ENCODE measurements around the gene EXOC4.
A peak's percentile ranks its signal among the peaks of the same experiment; 100 is the strongest.

The EXOC4 gene

GRCh38 chr7:134016223-134016941, 763.5 kb downstream of the EXOC4 start:
- DNase-seq = no peak

- DNase-seq = no peak
These were observed 764.0 kb downstream of the EXOC4 start for GRCh38 chr7:134016942-134017303.

DNA sequence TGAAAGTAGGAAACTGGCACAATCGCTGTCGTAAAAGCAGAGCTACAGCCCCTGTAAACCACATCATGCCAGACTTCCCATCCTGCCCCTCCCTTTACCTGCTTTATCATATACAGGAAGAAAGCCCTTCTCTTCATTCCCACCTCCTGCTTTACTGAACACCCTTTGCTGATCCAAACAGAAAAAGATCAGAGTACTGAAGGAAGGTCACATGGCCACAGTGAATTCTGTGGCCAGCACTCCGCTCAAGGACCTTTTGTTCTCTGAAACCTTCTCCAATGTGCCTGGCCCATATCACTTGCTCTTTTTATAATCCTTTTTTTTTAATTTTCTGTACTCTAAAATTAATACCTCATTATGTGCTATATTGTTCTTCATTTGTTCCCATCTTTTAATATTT, 765.4 kb downstream of the EXOC4 start:
- peak; percentile 73 for DNase-seq

DNA sequence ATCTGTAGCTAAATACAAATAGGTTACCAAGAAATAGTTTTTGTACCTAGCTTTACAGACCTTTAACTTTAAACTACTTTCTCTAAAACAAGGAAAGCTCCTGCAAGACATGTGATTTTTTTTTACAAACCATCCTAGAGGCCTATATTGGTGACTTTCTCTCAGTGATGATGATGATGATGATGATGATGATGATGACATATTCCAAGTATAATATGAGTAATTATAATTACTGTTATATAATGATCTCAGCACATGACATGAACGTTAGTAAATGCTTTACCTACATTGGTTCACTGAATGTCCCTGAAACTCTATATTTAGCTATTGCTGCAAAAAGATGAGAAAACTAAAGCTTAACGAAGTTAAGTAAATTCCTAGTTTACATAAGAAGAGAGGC, 766.4 kb downstream of the EXOC4 start:
- DNase-seq = no peak

GRCh38 chr7:134021836-134022235, 769.0 kb downstream of the EXOC4 start:
- no peak for DNase-seq

GRCh38 chr7:134022286-134022911, 769.5 kb downstream of the EXOC4 start:
- peak; percentile 12 for DNase-seq

GRCh38 chr7:134024739-134025138, 771.9 kb downstream of the EXOC4 start:
- peak; percentile 15 for DNase-seq

GRCh38 chr7:134028853-134029252, 776.0 kb downstream of the EXOC4 start:
- no peak for DNase-seq

DNA sequence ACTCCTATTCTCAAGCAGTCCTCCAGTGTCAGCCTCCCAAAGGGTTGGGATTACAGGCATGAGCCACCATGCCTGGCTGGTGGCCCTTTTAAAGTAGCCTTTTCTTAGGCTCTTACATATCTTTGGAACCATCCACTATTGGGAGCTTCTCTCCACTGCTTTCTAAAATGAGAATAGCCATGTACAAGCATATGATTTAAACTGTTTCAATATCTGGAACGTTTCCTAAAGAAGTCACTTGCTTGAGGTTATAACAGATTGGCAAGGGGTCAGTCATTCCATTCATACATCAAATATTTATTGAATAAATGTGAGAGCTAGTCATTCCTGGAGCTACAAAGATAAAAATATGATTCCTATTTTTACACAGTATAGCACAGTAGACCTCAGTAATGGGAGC, 776.9 kb downstream of the EXOC4 start:
- no peak for DNase-seq

DNA sequence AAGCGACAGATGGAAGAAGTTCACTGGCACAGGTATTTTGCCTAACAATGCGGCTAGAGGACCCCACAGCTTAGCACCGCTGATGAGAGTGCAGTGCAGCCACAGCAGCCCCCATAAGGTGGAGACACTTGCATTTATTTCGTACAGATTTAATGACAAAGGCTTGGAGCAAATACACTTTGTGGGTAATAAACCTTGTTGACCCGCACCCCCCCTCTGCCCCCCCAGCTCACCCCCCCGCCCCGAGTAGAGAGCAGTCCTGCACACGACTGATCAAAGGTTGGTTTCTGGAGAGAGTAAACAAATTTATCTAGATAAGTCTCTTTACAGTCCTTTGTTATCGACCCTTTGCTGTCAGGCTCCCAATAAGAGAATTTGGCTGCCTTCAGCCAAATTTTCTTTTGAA, 777.6 kb downstream of the EXOC4 start:
- no peak for DNase-seq

DNA sequence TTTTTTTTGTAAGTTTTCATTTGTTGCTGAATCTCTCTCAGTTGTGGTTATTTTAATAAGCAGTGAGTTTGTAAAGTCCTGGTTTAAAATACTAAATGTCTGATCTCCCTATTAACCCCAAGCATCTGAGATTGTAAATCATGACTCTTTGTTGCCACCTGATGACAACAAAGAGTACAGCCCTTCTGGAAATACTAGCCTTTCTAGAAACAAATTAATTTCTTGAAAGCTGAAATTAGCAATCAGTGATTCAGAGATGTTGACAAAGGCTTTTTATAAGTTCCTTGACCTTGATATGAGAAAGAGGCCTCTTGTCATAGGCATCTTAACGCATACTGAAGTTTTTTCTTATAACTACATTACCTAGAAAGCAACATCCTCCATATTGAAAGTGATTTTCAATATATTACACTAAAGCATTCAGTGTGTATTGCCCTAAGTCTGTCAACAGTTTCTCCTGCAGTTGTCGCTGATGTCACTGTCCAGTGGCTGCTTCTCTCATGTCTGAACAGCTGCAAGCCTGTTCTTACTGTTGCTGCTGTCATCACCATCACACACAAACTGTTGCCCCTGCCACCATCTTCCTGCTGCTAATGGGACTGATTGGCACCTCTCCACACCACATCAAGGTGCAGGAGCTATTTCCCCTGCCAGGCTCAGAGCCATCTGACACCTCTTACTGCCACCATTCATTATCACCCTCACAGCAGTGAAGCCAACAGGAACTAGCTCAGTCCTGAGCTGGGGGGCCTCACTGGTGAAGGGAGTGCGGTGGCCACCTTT, 779.1 kb downstream of the EXOC4 start:
- peak; percentile 94 for DNase-seq

GRCh38 chr7:134034652-134035051, 781.8 kb downstream of the EXOC4 start:
- peak; percentile 15 for DNase-seq

DNA sequence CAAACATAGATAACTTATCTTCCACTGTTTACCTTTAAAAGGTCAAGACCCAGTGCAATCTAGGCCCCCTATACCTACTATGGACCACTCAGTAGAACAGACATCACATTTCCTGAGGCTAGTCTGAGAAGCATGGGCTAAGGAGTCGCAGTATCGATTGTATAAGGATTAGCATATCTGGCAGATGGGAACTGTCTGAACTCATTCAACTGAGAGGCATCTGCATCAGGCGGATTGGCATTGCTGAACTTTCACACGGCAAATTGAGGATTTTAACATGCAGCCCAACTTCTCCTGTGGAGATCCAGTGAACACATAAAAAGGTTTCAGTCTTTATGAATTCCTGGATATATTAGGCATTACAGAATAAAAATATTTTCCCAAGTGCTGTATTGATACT, 785.1 kb downstream of the EXOC4 start:
- no peak for DNase-seq

- no peak for DNase-seq
These were observed 788.1 kb downstream of the EXOC4 start for GRCh38 chr7:134040988-134041387.

GRCh38 chr7:134041477-134041876, 788.6 kb downstream of the EXOC4 start:
- DNase-seq = no peak

GRCh38 chr7:134042307-134042706, 789.4 kb downstream of the EXOC4 start:
- no peak for DNase-seq

DNA sequence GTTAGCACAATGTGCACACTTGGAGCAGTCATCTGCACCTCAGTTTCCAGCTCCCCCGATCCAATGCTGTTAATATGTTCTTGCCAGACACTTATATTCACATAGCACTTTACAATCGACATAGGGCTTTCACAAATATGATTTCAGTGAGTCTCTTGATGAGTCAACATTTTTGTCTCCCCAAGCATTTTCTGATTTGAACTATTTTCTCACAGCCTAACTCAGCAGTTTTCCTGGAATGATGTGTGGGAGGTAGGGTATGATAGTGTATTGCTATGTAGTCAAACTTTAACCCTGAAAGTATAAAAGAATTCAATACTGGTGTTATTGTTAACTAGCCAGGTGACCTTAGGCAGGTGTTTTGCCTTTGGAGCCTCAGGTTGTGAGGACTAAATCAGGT, 791.8 kb downstream of the EXOC4 start:
- DNase-seq = no peak

GRCh38 chr7:134045716-134046115, 792.8 kb downstream of the EXOC4 start:
- DNase-seq = no peak

DNA sequence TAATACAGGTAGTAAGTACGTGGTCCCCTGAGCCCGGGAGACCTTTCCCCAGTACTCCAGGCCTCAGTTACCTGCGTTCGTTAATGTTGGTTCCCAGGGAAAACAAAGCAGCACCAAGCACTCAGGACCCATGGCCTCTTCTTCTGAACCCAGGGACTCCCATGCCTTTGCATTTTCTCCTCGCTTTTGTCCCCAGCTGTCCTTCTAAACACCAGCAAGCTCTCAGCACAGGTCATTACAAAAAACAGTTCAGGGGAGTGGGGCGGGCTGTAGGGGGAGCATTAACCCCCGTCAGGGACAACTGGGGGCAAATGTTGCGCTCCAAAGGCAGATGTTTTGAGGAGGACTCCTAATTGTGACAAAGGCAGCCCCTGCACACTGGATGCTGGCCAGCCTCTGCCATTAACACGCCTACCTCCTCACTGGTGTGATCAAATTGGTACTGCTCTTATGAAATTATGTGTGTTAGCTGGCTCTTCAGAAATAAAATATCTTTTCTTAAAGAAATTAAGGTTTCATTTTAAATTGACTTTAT, 793.8 kb downstream of the EXOC4 start:
- no peak for DNase-seq

DNA sequence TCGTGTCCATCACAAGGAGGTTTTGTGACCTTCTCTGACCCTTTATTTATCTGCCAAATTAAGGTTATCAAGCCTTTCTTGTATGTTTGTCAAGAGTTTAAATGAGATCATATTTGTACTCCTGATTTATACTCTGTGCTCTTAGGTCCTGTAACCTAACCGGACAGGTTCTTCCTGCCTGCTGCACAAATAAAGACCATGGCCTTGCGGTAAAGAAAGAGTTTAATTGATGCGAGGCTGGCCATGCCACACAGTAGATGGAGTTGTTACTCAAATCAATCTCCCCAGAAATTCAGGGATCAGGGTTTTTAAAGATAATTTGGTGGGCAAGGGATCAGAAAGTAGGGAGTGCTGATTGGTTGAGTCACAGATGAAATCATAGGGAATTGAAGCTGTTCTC, 794.8 kb downstream of the EXOC4 start:
- no peak for DNase-seq

- DNase-seq = no peak
These were observed 795.3 kb downstream of the EXOC4 start for GRCh38 chr7:134048166-134048565.

- DNase-seq = no peak
These were observed 798.1 kb downstream of the EXOC4 start for GRCh38 chr7:134051020-134051419.

DNA sequence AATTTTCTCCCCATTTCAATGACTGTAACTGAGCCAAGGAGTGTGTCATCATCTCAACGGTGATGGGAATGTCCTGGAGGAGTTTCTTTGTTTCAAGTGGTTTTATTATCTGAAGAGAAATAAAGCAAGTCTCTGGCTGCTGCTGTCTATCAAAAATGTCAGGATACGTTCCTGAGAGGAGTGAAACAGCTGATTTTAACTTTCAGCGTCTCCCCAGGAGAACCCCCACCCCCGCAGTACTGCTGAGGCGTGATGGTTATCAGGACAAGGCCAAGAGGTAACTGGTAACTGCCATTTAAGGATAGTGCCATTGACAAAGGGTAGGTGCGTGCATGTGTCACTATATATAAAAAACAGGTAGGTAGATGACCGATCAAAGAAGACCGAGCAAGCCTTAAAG, 803.9 kb downstream of the EXOC4 start:
- no peak for DNase-seq

GRCh38 chr7:134058521-134058920, 805.6 kb downstream of the EXOC4 start:
- no peak for DNase-seq

All from NCI-H2029 (cell line).